GM18499 (cell line): Measurements from ENCODE around the gene FAM107B.

Experiments
- ATAC-seq: cut with Tn5 transposase; IDR thresholded peaks from one replicate; pipeline ENCODE4 v1.9.1; 2021; ENCODE audit warnings: moderate number of reproducible peaks; ENCODE audit not compliant: insufficient read depth, unreplicated experiment

Gene FAM107B

DNA sequence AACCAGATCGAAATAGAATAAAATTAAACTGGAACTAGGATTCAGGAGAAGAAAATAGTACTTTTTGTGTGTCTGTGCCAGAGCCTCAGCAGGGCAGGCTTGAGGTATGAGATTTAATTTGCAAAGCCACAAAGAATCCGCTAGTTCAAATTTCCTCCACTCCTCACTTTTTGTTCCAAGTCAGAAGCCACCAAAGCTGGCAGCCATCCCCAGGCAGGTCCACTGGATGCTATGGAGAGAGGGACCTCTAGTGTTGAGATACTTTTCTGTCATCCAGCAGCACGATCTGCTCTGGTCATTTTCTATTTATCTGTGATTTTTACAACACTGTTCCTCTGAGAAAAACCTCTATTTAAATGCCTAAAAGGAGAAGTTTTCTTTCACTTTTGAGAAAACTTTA lies 296.1 kb downstream of the FAM107B start:
- ATAC-seq, result no peak

DNA sequence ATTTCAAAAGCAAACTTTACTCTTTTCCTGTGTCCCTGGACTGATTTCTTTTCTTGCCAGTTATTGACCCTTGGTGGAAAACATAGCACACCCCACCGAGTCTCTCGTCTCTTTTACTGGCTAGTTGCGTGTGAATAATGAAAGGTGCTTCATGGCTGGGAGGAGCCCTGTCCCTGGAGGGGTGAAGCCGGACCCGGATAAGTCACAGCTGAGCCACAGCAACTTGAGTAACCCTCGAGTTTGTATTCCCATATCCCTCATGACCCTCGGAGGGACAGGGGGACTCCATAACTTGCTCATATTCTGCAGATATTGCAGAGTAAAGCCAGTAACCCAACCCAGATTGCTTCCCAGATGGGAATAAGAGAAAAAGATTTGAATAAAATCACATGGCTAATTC lies 296.5 kb downstream of the FAM107B start:
- no peak for ATAC-seq

DNA sequence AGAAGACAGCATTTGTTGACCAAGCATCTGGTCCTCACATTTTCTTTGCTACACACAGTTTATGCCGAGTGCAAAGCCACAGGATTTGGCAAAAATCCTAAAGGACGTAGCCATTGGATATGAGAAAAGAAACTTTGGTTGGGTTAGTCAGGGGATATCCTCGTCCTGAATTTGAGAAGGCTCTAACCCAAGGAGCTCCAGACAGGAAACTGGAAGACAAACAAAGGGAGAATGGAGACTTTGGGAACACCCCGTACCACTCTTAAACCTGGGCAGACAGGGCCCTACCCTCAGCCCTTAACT lies 297.3 kb downstream of the FAM107B start:
- no peak for ATAC-seq

DNA sequence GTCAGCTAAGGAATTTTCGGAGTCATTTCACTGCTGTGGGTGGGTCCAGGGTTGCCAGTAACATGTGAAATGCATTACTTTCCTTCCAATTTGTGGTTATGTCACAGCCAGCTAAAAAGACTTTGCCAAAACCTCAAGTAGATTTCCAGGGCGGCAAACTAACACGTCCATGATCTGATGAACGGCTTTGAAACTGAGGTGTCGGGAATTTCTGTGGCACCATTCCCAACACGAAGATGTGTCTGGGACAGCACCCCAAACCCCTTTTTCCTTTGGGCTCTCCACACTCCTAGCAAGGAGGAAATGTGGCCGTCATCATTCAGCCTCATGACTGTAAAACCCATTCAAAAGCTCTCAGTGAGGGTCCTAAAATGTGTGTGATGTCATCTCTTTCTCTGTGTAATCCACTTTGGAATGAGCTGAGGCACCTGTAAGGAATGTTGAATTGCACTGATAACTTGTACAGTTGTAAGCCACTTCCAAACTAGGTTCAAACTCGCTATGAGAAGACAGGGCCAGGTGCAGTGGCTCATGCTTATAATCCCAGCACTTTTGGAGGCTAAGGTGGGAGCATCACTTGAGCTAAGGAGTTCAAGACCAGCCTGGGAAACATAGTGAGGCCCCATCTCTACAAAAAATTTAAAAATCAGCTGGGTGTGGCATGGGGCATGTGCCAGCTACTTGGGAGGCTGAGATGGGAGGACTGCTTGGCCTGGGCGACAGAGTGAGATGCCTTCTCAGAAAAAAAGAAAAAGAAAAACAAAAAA lies 297.9 kb downstream of the FAM107B start:
- no peak for ATAC-seq

DNA sequence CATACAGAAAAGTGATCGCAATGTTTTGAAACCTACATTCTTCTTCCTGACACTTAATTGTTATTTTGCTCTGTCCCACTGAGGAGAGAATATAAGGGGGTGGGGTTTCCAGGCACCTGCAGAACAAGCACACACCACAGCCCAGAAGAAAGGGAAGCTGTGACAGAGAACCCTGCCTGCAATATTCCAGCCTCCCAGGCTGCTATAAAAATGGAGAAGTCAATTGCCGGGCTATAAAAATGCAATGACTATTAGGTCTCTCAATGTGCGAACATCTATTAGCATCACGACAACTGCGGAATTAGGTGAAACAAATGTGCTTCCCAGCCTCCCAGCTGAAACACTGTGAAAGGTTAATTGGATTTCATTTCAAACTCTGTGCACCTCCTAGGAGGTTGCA lies 298.7 kb downstream of the FAM107B start:
- no peak for ATAC-seq

DNA sequence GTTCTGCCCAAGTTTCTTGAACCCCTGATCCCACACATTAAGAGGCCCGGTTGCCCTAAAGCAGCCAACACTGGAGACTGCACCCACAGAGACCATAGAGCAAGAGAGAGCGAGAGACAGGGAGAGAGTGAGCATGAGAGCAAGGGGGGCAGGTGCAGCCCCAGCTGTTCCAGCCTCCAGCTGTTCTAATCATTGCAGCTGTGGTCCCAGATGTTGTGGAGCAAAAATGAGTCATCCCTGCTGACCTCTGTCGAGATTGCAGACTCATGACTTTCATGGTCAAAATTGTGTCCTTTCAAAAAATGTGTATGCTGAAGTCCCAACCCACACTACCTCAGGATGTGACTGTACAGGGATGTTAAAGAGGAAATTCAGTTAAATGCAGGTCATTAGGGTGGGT lies 300.0 kb downstream of the FAM107B start:
- no peak for ATAC-seq

DNA sequence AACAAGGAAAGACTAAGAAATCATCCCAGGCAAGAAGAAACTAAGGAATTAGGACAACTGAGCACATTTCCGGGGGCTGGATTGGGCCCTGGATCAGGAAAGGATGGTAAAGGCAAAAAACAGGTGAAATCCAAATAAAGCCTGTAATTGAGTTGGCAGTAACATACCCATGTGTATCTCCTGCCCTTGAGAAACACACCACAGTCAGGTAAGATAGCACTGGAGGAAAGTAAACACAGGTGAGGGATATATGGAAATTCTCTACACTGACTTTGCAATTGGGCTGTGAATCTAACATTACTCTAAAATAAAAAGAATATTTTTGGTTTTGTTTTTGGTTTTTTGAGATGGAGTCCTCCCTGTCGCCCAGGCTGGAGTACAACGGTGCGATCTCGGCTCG lies 303.8 kb downstream of the FAM107B start:
- no peak for ATAC-seq

DNA sequence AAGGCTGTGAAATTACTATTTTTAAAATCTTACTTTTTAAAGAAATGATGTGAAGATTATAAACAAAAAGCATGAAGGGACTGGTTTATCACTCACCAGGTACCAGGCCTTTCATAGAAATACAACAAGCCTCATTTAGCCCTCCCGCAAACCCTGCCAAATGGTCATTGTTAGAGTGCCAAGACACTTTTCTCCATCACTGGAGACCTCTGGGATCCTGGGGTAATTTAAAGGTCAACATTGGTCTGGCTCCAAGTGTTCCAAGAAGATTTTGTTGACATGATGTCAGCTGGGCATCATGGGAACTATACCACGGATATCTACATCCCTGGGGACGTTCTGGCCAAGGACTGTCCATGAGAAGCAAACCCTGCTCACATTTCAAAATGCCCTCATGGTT lies 306.0 kb downstream of the FAM107B start:
- no peak for ATAC-seq
